Lung (tissue), 12 donors: ENCODE data around the gene PRR36. TPM values are rescaled to one million over a fixed set of nuclear protein-coding genes. Genes with fewer than 3 reads are reported as not detected.

ENCODE experiments used
- ATAC-seq: fragments of 200-7000 bp; cut with Tn5 transposase; one replicate; pipeline ENCODE4 v1.9.1; 2020; ENCODE audit warnings: moderate number of reproducible peaks; ENCODE audit not compliant: insufficient read depth, low FRiP score
- DNase-seq, 3 donors: peaks; one replicate each; pipeline ENCODE4 v3.0.0-alpha.2; 2013 to 2017
- H3K27ac ChIP-seq, 2 donors: one replicate each; pipeline ENCODE4 v1.5.1; 2013; ENCODE audit warnings: mild to moderate bottlenecking in 2 of 2, moderate library complexity in 2 of 2, control low read depth in 1 of 2, inconsistent platforms in 1 of 2, low read depth in 1 of 2, low read length in 1 of 2
- H3K27me3 ChIP-seq, 3 donors: one replicate each; pipeline ENCODE4 v1.5.1; 2013; ENCODE audit warnings: low read length in 2 of 3; ENCODE audit not compliant: control insufficient read depth in 3 of 3, insufficient read depth in 3 of 3
- H3K36me3 ChIP-seq, 4 donors: one replicate each; pipeline ENCODE4 v1.5.1; 2013; ENCODE audit warnings: low read length in 4 of 4, mild to moderate bottlenecking in 1 of 4, moderate library complexity in 1 of 4; ENCODE audit not compliant: control insufficient read depth in 4 of 4, insufficient read depth in 4 of 4
- H3K4me1 ChIP-seq, 5 donors: one replicate each; pipeline ENCODE4 v1.5.1; 2013; ENCODE audit warnings: low read length in 5 of 5, mild to moderate bottlenecking in 2 of 5, moderate library complexity in 1 of 5; ENCODE audit not compliant: control insufficient read depth in 5 of 5, insufficient read depth in 5 of 5
- H3K4me3 ChIP-seq: one replicate; pipeline ENCODE4 v1.5.1; 2013; ENCODE audit warnings: mild to moderate bottlenecking, control low read depth, moderate library complexity
- H3K9ac ChIP-seq, 2 donors: one replicate each; pipeline ENCODE4 v1.5.1; 2013; ENCODE audit warnings: low read length in 2 of 2, control low read depth in 1 of 2; ENCODE audit not compliant: insufficient read depth in 1 of 2
- H3K9me3 ChIP-seq, 4 donors: one replicate each; pipeline ENCODE4 v1.5.1; 2013; ENCODE audit warnings: low read length in 3 of 4, mild to moderate bottlenecking in 1 of 4, moderate library complexity in 1 of 4; ENCODE audit not compliant: control insufficient read depth in 4 of 4, insufficient read depth in 3 of 4
- WGBS, 2 donors: extraction: QIAGEN DNeasy Blood & Tissue Kit; methylation state at CpG; one replicate each; pipeline ENCODE4 v1.1.7; 2013; 5-methylcytosine and 5-hydroxymethylcytosine counted together
- polyA plus RNA-seq, 2 donors: library from polyadenylated mRNA; stranded (reverse); fragments of 200-250 nt; gene quantifications; one replicate each; pipeline ENCODE4 v1.2.1, GENCODE V29; 2013
- total RNA-seq, 2 donors: library from RNA; depleted of rRNA in 1 of 2; stranded (reverse); fragments of >200 nt in 1 of 2; gene quantifications; one replicate each; pipeline ENCODE4 v1.2.1, GENCODE V29; 2014 to 2021
- TF ChIP-seq, protein P1 (sequence below): IDR thresholded peaks from 2 replicates; pipeline ENCODE4 v1.5.1; 2012; ENCODE audit warnings: mild to moderate bottlenecking; ENCODE audit errors: control extremely low read depth, extremely low read depth
- donor health status: control.
- donor health status: control.
- donor health status: Bipolar disorder and iron deficiency.
- donor health status: healthy.
- donor health status: DM: yes; HTN: yes; CAD: no.

Gene PRR36
- total and polyA plus RNA-seq, 4 donors, result 0.30 to 3.4 (median 1.1) TPM

DNA sequence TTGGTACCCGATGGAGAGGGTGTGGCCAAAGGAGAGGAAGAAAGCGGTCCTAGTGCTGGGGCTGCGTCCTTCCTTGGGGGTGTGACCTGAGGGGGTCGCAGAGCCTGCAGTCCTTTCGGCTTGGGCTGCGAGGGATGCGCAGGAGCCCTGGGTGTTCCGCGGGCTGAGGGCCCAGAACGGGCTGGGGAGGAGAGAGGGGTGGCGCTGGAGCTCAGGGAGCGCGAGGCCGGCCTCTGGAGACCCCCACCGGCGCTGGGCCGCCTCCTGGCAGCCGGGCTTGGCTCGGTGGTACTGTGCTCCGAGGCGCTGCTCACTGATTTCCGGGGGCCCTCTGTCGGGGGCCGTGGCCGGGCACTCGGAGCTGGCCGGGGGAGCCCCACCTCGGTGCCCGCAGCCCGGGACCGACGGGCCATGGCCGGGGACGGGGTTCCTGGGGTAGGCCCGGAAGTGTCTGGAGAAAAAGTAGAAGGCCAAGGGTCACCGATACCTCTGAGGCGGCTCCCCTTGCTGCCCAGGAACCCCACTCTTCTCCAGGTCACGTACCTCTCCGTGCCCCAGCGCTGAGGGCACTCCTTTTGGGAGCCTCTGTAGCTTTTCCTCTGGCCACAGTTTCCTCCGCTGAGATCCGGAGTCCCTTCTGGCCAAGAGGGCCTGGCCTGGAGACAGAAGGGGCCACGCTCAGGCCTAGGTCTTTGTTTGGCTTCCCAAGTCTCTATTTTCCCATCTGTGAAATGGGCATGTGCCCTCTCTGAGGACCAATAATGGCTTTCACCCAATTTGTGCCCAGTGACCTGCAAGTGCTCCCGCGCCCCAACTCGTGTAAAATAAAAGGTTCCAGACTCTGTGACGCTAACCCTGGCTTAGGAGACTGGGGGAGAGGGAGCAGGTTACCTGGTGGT lies 1.6 kb downstream of the PRR36 start:
- Histone ChIP-seq H3K4me3 (no peak overlapping the region), H3K36me3 (no peaks in the 10 kb centered on the region), H3K4me1 (peaks cover 0 to 30% (median 12%) of the 10 kb centered on the region in 5 donors), H3K27me3 (peaks cover 0 to 18% (median 16%) of the 10 kb centered on the region in 3 donors), H3K27ac (peak overlapping the region in 1 of 2 donors; percentile 16), H3K9ac (no peak overlapping the region), H3K9me3 (no peaks in the 10 kb centered on the region)
- TF ChIP-seq, protein P1, sequence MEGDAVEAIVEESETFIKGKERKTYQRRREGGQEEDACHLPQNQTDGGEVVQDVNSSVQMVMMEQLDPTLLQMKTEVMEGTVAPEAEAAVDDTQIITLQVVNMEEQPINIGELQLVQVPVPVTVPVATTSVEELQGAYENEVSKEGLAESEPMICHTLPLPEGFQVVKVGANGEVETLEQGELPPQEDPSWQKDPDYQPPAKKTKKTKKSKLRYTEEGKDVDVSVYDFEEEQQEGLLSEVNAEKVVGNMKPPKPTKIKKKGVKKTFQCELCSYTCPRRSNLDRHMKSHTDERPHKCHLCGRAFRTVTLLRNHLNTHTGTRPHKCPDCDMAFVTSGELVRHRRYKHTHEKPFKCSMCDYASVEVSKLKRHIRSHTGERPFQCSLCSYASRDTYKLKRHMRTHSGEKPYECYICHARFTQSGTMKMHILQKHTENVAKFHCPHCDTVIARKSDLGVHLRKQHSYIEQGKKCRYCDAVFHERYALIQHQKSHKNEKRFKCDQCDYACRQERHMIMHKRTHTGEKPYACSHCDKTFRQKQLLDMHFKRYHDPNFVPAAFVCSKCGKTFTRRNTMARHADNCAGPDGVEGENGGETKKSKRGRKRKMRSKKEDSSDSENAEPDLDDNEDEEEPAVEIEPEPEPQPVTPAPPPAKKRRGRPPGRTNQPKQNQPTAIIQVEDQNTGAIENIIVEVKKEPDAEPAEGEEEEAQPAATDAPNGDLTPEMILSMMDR, result no peak
- no peak for ATAC-seq
- WGBS, 2 donors, result 51 to 57% methylated on average over 45 to 47 of the region's 47 CpGs
- no peak for DNase-seq

DNA sequence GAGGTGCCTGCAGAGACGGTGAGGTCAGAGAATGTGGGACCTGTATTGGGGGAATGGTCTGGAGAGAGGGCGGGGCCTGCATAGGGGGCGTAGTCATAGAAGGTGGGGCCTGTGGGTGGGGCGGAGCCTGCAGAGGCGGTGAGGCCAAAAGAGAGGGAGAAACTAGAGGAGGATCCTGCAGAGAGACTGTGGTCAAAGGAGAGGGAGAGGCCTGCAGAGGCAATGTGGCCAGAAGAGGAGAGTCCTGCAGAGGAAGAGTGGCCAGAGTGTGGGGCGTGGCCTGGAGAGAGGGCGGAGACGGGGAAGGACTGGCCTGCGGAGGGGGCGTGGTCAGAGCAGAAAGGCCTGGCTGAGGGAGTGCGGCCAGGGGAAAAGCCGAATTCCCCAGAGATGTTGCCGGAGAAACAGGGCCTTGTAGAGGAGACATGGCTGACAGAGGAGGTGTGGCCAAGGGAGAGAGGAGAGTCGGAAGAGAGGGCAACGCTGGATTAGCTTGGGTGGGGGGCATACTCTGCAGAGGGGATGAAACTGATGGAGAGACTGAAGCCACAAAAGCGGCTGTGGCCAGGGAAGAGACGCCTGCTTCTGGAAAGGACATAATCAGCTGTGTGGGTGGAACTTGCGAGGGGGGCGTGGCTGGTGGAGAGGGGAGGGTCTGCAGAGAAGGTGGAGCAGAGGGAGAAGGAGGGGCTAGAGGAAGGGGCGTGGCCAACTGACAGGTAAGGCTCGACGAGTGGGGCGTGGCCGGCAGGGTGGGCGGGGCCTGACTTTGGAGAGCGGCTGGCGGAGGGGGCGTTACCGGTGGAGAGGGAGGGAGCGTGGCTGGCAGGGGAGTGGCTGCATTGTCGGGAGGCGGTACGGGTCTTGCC lies 2.5 kb downstream of the PRR36 start:
- no peak overlapping the region for H3K9ac ChIP-seq
- H3K4me1 ChIP-seq, result peaks cover 0 to 30% (median 12%) of the 10 kb centered on the region in 5 donors
- ATAC-seq (peak; percentile 44), DNase-seq (peak; percentile 84 to 92 (median 85))
- peaks cover 0 to 22% (median 16%) of the 10 kb centered on the region in 3 donors for H3K27me3 ChIP-seq
- WGBS, 2 donors, result 7 to 9% methylated on average over 32 to 33 of the region's 33 CpGs
- H3K36me3 ChIP-seq, result no peaks in the 10 kb centered on the region
- H3K27ac ChIP-seq, result peak overlapping the region in 1 of 2 donors; percentile 71
- H3K4me3 ChIP-seq, result no peak overlapping the region
- TF ChIP-seq, protein P1, result no peak
- H3K9me3 ChIP-seq, result no peaks in the 10 kb centered on the region

DNA sequence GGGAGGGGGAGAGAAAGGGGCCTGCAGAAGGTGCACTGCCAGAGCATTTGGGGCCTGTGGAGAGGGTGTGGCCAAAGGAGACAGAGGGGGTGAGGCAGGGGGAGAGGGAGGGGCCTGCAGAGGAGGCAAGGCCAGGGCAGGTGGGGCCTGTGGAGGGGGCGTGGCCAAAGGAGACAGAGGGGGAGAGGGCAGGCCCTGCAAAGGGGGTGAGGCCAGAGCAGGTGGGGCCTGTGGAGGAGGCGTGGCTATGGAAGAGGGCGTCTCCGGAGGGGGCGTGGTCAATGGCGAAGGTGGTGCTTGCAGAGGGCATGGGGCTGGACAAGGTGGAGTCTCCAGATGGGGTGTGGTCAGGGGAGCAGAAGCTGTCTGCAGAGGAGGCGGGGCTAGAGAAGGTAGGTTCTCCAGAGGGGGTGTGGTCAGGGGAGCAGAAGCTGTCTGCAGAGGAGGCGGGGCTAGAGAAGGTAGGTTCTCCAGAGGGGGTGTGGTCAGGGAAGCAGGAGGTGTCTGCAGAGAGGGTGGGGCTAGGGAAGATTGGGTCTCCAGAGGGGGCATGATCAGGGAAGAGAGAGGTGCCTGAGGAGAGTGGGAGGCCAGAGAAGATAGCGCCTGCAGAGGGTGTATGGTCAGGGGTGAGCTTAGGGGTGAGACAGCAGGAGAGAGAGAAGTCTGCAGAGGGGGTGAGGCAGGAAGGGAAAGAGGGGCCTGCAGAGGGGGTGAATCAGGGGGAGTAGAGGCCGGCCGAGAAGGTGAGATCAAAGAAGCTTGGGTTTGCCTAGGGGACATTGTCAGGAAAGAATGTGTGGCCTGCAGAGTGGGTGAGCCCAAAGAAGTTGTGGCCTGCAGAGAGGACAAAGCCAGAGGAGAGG lies 3.4 kb downstream of the PRR36 start:
- no peak overlapping the region for H3K9ac ChIP-seq
- peaks cover 0 to 24% (median 16%) of the 10 kb centered on the region in 3 donors for H3K27me3 ChIP-seq
- no peaks in the 10 kb centered on the region for H3K36me3 ChIP-seq
- TF ChIP-seq, protein P1, result no peak
- peak overlapping the region in 1 of 2 donors; percentile 52 for H3K27ac ChIP-seq
- H3K9me3 ChIP-seq, result no peaks in the 10 kb centered on the region
- no peak overlapping the region for H3K4me3 ChIP-seq
- DNase-seq (peak in 2 of 3 donors; percentile 24 to 63), ATAC-seq (no peak)
- WGBS, 2 donors, result 53 to 62% methylated on average over 11 of the region's 11 CpGs
- H3K4me1 ChIP-seq, result peaks cover 0 to 30% (median 12%) of the 10 kb centered on the region in 5 donors
